Measurements from ENCODE around the gene RASGEF1C. TPM values are rescaled to one million over a fixed set of nuclear protein-coding genes. Genes with fewer than 3 reads are reported as not detected.

Gene RASGEF1C
- total and polyA plus RNA-seq, 4 experiments from 2014 or later, result not detected

GRCh38 chr5:180172447-180173197 lies 36.4 kb downstream of the RASGEF1C start:
- Mint-ChIP-seq H3K27me3 (peaks cover 4 to 8% of the 10 kb centered on the region in 2 donors), H3K4me3 (no peak overlapping the region), H3K36me3 (no peaks in the 10 kb centered on the region), H3K4me1 (no peaks in the 10 kb centered on the region), H3K9me3 (no peaks in the 10 kb centered on the region), H3K27ac (no peak overlapping the region)
- POLR2A ChIA-PET (ENCODE audit: partially characterized antibody), result no interaction called here
- no peaks in the 10 kb centered on the region for H3K4me1 ChIP-seq (ENCODE audit: insufficient read depth, low read length)
- H3K27ac ChIP-seq (ENCODE audit: low read depth, low read length), result no peak overlapping the region
- H3K27me3 ChIP-seq (ENCODE audit: insufficient read depth, low read length), result no peaks in the 10 kb centered on the region
- no peaks in the 10 kb centered on the region for H3K36me3 ChIP-seq (ENCODE audit: insufficient read depth, low read length)
- H3K4me3 ChIP-seq (ENCODE audit: low read length in 2 of 2), result no peak overlapping the region
- CTCF ChIA-PET (ENCODE audit: partially characterized antibody), result no interaction called here
- intact Hi-C loops (cut with micrococcal nuclease), result no loop called here
- no peaks in the 10 kb centered on the region for H3K9me3 ChIP-seq (ENCODE audit: control insufficient read depth in 1 of 2, low read length in 2 of 2)
- DNase-seq, result no peak

GRCh38 chr5:180171568-180172094 lies 37.4 kb downstream of the RASGEF1C start:
- no peaks in the 10 kb centered on the region for H3K9me3 ChIP-seq (ENCODE audit: control insufficient read depth in 1 of 2, low read length in 2 of 2)
- H3K4me3 ChIP-seq (ENCODE audit: low read length in 2 of 2), result no peak overlapping the region
- DNase-seq, result no peak
- Mint-ChIP-seq H3K4me1 (no peaks in the 10 kb centered on the region), H3K9me3 (no peaks in the 10 kb centered on the region), H3K36me3 (no peaks in the 10 kb centered on the region), H3K27ac (no peak overlapping the region), H3K27me3 (peaks cover 6 to 11% of the 10 kb centered on the region in 2 donors), H3K4me3 (no peak overlapping the region)
- intact Hi-C loops (cut with micrococcal nuclease), result no loop called here
- H3K4me1 ChIP-seq (ENCODE audit: insufficient read depth, low read length), result no peaks in the 10 kb centered on the region
- H3K27ac ChIP-seq (ENCODE audit: low read depth, low read length), result no peak overlapping the region
- H3K27me3 ChIP-seq (ENCODE audit: insufficient read depth, low read length), result no peaks in the 10 kb centered on the region
- ChIA-PET CTCF (ENCODE audit: partially characterized antibody) (no interaction called here), POLR2A (ENCODE audit: partially characterized antibody) (no interaction called here)
- no peaks in the 10 kb centered on the region for H3K36me3 ChIP-seq (ENCODE audit: insufficient read depth, low read length)

GRCh38 chr5:180170810-180171567 lies 38.0 kb downstream of the RASGEF1C start:
- no peak overlapping the region for H3K27ac ChIP-seq (ENCODE audit: low read depth, low read length)
- intact Hi-C loops (cut with micrococcal nuclease), result no loop called here
- Mint-ChIP-seq H3K27ac (no peak overlapping the region), H3K27me3 (peaks cover 8 to 12% of the 10 kb centered on the region in 2 donors), H3K4me3 (no peak overlapping the region), H3K4me1 (no peaks in the 10 kb centered on the region), H3K9me3 (no peaks in the 10 kb centered on the region), H3K36me3 (no peaks in the 10 kb centered on the region)
- H3K36me3 ChIP-seq (ENCODE audit: insufficient read depth, low read length), result no peaks in the 10 kb centered on the region
- no peaks in the 10 kb centered on the region for H3K27me3 ChIP-seq (ENCODE audit: insufficient read depth, low read length)
- DNase-seq, result no peak
- POLR2A ChIA-PET (ENCODE audit: partially characterized antibody), result no interaction called here
- CTCF ChIA-PET (ENCODE audit: partially characterized antibody), result no interaction called here
- no peaks in the 10 kb centered on the region for H3K9me3 ChIP-seq (ENCODE audit: control insufficient read depth in 1 of 2, low read length in 2 of 2)
- no peaks in the 10 kb centered on the region for H3K4me1 ChIP-seq (ENCODE audit: insufficient read depth, low read length)
- no peak overlapping the region for H3K4me3 ChIP-seq (ENCODE audit: low read length in 2 of 2)

DNA sequence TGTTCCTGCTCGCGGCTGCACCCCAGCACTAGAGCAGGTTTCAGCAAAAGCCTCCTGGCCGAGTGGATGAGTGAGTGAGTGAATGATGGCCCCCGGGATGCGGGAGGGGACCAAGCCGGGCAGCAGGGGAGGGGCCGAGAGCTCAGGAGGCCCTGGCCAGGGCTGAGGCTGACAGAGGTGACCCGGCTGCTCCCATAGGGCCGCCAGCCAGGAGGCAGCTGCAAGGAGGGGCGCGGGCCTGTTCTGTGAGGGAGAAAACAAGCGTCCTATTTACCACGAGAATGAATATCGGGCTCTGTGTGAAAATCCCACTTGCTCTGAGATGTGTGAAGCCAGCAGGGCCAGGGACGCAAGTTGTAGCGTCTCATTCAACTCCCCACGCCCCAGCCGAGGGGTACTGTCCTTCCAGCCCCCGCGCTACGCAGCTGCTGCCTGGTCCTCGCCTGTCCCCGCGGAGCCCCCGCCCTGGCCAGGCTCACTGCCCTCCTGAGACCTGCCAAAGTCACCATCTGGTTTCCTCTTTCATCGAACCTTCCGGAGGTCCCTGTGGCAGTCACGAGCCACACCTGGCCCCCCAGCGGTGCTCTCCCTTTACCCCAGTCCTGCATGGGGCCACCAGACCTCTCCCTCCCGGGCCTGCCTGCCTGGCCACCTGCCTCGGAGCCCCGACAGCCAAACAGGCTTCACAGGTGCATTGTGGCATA lies 38.8 kb downstream of the RASGEF1C start:
- Mint-ChIP-seq H3K4me1 (no peaks in the 10 kb centered on the region), H3K36me3 (no peaks in the 10 kb centered on the region), H3K9me3 (no peaks in the 10 kb centered on the region), H3K27ac (no peak overlapping the region), H3K4me3 (no peak overlapping the region), H3K27me3 (peaks cover 8 to 12% of the 10 kb centered on the region in 2 donors)
- Histone ChIP-seq H3K27ac (ENCODE audit: low read depth, low read length) (no peak overlapping the region), H3K9me3 (ENCODE audit: control insufficient read depth in 1 of 2, low read length in 2 of 2) (no peaks in the 10 kb centered on the region), H3K4me3 (ENCODE audit: low read length in 2 of 2) (no peak overlapping the region), H3K36me3 (ENCODE audit: insufficient read depth, low read length) (no peaks in the 10 kb centered on the region), H3K27me3 (ENCODE audit: insufficient read depth, low read length) (no peaks in the 10 kb centered on the region), H3K4me1 (ENCODE audit: insufficient read depth, low read length) (no peaks in the 10 kb centered on the region)
- CTCF ChIA-PET (ENCODE audit: partially characterized antibody), result no interaction called here
- intact Hi-C loops (cut with micrococcal nuclease), result no loop called here
- POLR2A ChIA-PET (ENCODE audit: partially characterized antibody), result no interaction called here
- no peak for DNase-seq

- peaks cover 10 to 12% of the 10 kb centered on the region in 2 donors for H3K27me3 Mint-ChIP-seq
- POLR2A ChIA-PET (ENCODE audit: partially characterized antibody), result no interaction called here
- CTCF ChIA-PET (ENCODE audit: partially characterized antibody), result no interaction called here
Observed at GRCh38 chr5:180169248-180170105, 39.5 kb downstream of the RASGEF1C start.

DNA sequence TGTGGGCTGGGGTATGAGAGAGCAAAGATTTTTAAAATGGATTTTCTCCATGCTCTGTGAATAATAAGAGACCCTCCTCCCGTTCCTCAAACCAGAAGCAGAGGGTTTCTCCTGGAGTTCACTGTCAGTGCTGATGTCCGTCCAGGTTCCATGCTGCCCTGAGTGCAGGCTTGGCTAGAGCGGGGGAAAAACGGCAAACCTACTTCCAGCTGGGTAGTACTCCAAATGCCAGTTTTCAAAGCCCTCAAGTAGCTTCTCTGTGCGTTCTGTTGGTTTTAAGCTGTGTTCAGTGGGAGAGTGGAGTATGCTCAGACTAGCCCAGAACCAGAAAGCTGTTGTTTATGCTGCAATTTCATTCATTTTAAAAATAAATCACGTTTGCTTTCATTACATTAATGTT lies 40.3 kb downstream of the RASGEF1C start:
- peaks cover 0 to 11% (median 3%) of the 10 kb centered on the region in 8 donors for H3K9me3 Mint-ChIP-seq
- H3K27ac Mint-ChIP-seq, result no peak overlapping the region
- CTCF ChIA-PET (ENCODE audit: partially characterized antibody), result no interaction called here

More at GRCh38 chr5:180169248-180170105, 39.5 kb downstream of the RASGEF1C start:
- Mint-ChIP-seq H3K36me3 (no peaks in the 10 kb centered on the region), H3K27ac (no peak overlapping the region), H3K9me3 (peaks cover 0 to 5% (median 0%) of the 10 kb centered on the region in 8 donors), H3K4me1 (no peaks in the 10 kb centered on the region), H3K4me3 (no peak overlapping the region)
- H3K4me1 ChIP-seq (ENCODE audit: insufficient read depth, low read length), result no peaks in the 10 kb centered on the region
- intact Hi-C loops (cut with micrococcal nuclease), result no loop called here
- no peaks in the 10 kb centered on the region for H3K27me3 ChIP-seq (ENCODE audit: insufficient read depth, low read length)
- H3K9me3 ChIP-seq (ENCODE audit: control insufficient read depth in 1 of 2, low read length in 2 of 2), result no peaks in the 10 kb centered on the region
- H3K36me3 ChIP-seq (ENCODE audit: insufficient read depth, low read length), result no peaks in the 10 kb centered on the region
- no peak overlapping the region for H3K4me3 ChIP-seq (ENCODE audit: low read length in 2 of 2)
- H3K27ac ChIP-seq (ENCODE audit: low read depth, low read length), result no peak overlapping the region
- DNase-seq, result no peak

More for the DNA sequence above, 40.3 kb downstream of the RASGEF1C start:
- H3K27ac ChIP-seq (ENCODE audit: low read depth, low read length), result no peak overlapping the region
- no peaks in the 10 kb centered on the region for H3K36me3 ChIP-seq (ENCODE audit: insufficient read depth, low read length)
- Mint-ChIP-seq H3K27me3 (peaks cover 13 to 14% of the 10 kb centered on the region in 2 donors), H3K4me1 (no peaks in the 10 kb centered on the region), H3K36me3 (no peaks in the 10 kb centered on the region), H3K4me3 (no peak overlapping the region)
- no peaks in the 10 kb centered on the region for H3K27me3 ChIP-seq (ENCODE audit: insufficient read depth, low read length)
- no peaks in the 10 kb centered on the region for H3K4me1 ChIP-seq (ENCODE audit: insufficient read depth, low read length)
- POLR2A ChIA-PET (ENCODE audit: partially characterized antibody), result no interaction called here
- intact Hi-C loops (cut with micrococcal nuclease), result no loop called here
- DNase-seq, result no peak
- H3K9me3 ChIP-seq (ENCODE audit: control insufficient read depth in 1 of 2, low read length in 2 of 2), result no peaks in the 10 kb centered on the region
- no peak overlapping the region for H3K4me3 ChIP-seq (ENCODE audit: low read length in 2 of 2)
